NCI-H2107 treated with DMSO at 0.1 percent for 48 hours (cell line): ENCODE results near the gene DHX9.

Experiments
- DNase-seq: peaks from one replicate; lab custom pipeline; 2025; ENCODE audit not compliant: unreplicated experiment; lab: John Stamatoyannopoulos, UW

Gene DHX9

GRCh38 chr1:182835806-182836205, 3.3 kb upstream of the DHX9 start:
- no peak for DNase-seq

- DNase-seq, result peak; percentile 16
Observed at GRCh38 chr1:182841368-182841988, 2.3 kb downstream of the DHX9 start.

- no peak for DNase-seq
Observed at GRCh38 chr1:182842265-182842664, 3.1 kb downstream of the DHX9 start.

- no peak for DNase-seq
Observed at GRCh38 chr1:182845379-182845778, 6.2 kb downstream of the DHX9 start.

GRCh38 chr1:182845894-182846293, 6.7 kb downstream of the DHX9 start:
- DNase-seq, result no peak

GRCh38 chr1:182847105-182847504, 8.0 kb downstream of the DHX9 start:
- no peak for DNase-seq

GRCh38 chr1:182848736-182849135, 9.6 kb downstream of the DHX9 start:
- DNase-seq, result no peak

GRCh38 chr1:182850319-182850718, 11.2 kb downstream of the DHX9 start:
- DNase-seq, result no peak

GRCh38 chr1:182851825-182852224, 12.7 kb downstream of the DHX9 start:
- DNase-seq, result no peak

GRCh38 chr1:182855911-182856310, 16.8 kb downstream of the DHX9 start:
- no peak for DNase-seq

- no peak for DNase-seq
Observed at GRCh38 chr1:182857212-182857611, 18.1 kb downstream of the DHX9 start.

GRCh38 chr1:182860658-182861057, 21.5 kb downstream of the DHX9 start:
- DNase-seq, result no peak

GRCh38 chr1:182861994-182862393, 22.8 kb downstream of the DHX9 start:
- no peak for DNase-seq

GRCh38 chr1:182862827-182863226, 23.7 kb downstream of the DHX9 start:
- no peak for DNase-seq

GRCh38 chr1:182863940-182864339, 24.8 kb downstream of the DHX9 start:
- no peak for DNase-seq

- DNase-seq, result no peak
Observed at GRCh38 chr1:182867861-182868260, 28.7 kb downstream of the DHX9 start.

- no peak for DNase-seq
Observed at GRCh38 chr1:182869241-182869666, 30.1 kb downstream of the DHX9 start.

GRCh38 chr1:182872881-182873280, 33.7 kb downstream of the DHX9 start:
- DNase-seq, result no peak

- no peak for DNase-seq
Observed at GRCh38 chr1:182875889-182876288, 36.7 kb downstream of the DHX9 start.

GRCh38 chr1:182877331-182877730, 38.2 kb downstream of the DHX9 start:
- DNase-seq, result no peak

- no peak for DNase-seq
Observed at GRCh38 chr1:182877842-182878241, 38.7 kb downstream of the DHX9 start.

- DNase-seq, result no peak
Observed at GRCh38 chr1:182884872-182885271, 45.7 kb downstream of the DHX9 start.

GRCh38 chr1:182885591-182885990, 46.4 kb downstream of the DHX9 start:
- DNase-seq, result no peak
